Upper lobe of left lung (tissue), 4 donors: ENCODE measurements around the gene FAM118B.

Source experiments
- CTCF ChIP-seq, 6 experiments: fragments of 450-650 bp in 4 of 6; fragments of 200-600 bp in 2 of 6; sonication (generic) in 2 of 6; IDR thresholded peaks; one replicate each; pipeline ENCODE4 v1.5.1; 2016 to 2019; ENCODE audit warnings: antibody characterized with exemption in 6 of 6
- POLR2A ChIP-seq, 4 donors: fragments of 450-650 bp; IDR thresholded peaks; one replicate each; pipeline ENCODE4 v1.5.1; 2016 to 2017; ENCODE audit warnings: antibody characterized with exemption in 4 of 4, mild to moderate bottlenecking in 2 of 4
- POLR2AphosphoS5 ChIP-seq, 2 donors: sonication (generic); formaldehyde crosslinking; IDR thresholded peaks; one replicate each; pipeline ENCODE4 v1.5.1; 2017; ENCODE audit warnings: antibody characterized with exemption in 2 of 2

GRCh38 chr11:126277780-126278179 lies 66.2 kb downstream of the FAM118B start:
- TF ChIP-seq CTCF (IDR thresholded peaks at IDR 0.05) (no peak), POLR2AphosphoS5 (IDR thresholded peaks at IDR 0.05) (no peak), POLR2A (IDR thresholded peaks at IDR 0.05) (no peak)
